ENCODE measurements around the gene ATG2A.

The ATG2A gene

GRCh38 chr11:64916775-64917662 is at the start of gene ATG2A:
ATG2A (minus strand) TSS chr11:64917209; CDS start chr11:64917135, 74 bp downstream.
- peak; percentile 100 for DNase-seq (ENCODE audit: low spot score)

- no peak for DNase-seq (ENCODE audit: low spot score)
Measured at GRCh38 chr11:64963072-64963631, 46.1 kb upstream of the ATG2A start.

GRCh38 chr11:64960719-64961118 is 43.7 kb upstream of the ATG2A start:
- DNase-seq (ENCODE audit: low spot score) = no peak

- DNase-seq (ENCODE audit: low spot score) = no peak
Measured at GRCh38 chr11:64959498-64959897, 42.5 kb upstream of the ATG2A start.

GRCh38 chr11:64954201-64954600 is 37.2 kb upstream of the ATG2A start:
- DNase-seq (ENCODE audit: low spot score) = no peak

GRCh38 chr11:64951529-64951928 is 34.5 kb upstream of the ATG2A start:
- DNase-seq (ENCODE audit: low spot score) = no peak

GRCh38 chr11:64947208-64947814 is 30.3 kb upstream of the ATG2A start:
- DNase-seq (ENCODE audit: low spot score) = no peak

- DNase-seq (ENCODE audit: low spot score) = peak; percentile 10
Measured at GRCh38 chr11:64936539-64936938, 19.5 kb upstream of the ATG2A start.

GRCh38 chr11:64935359-64936081 is 18.5 kb upstream of the ATG2A start, which contains the start of gene GPHA2:
GPHA2 (minus strand) TSS chr11:64935893; CDS start chr11:64935460, 433 bp downstream.
- no peak for DNase-seq (ENCODE audit: low spot score)

GRCh38 chr11:64934682-64935358 is 17.8 kb upstream of the ATG2A start:
- no peak for DNase-seq (ENCODE audit: low spot score)

GRCh38 chr11:64933935-64934681 is 17.1 kb upstream of the ATG2A start:
- no peak for DNase-seq (ENCODE audit: low spot score)

GRCh38 chr11:64933213-64933934 is 16.4 kb upstream of the ATG2A start:
- DNase-seq (ENCODE audit: low spot score) = no peak

- DNase-seq (ENCODE audit: low spot score) = no peak
Measured at GRCh38 chr11:64932324-64932723, 15.3 kb upstream of the ATG2A start.

GRCh38 chr11:64931290-64931689 is 14.3 kb upstream of the ATG2A start:
- DNase-seq (ENCODE audit: low spot score) = no peak

GRCh38 chr11:64930340-64930739 is 13.3 kb upstream of the ATG2A start:
- DNase-seq (ENCODE audit: low spot score) = no peak

GRCh38 chr11:64929625-64930024 is 12.6 kb upstream of the ATG2A start:
- no peak for DNase-seq (ENCODE audit: low spot score)

- DNase-seq (ENCODE audit: low spot score) = no peak
Measured at GRCh38 chr11:64928957-64929356, 11.9 kb upstream of the ATG2A start.

- DNase-seq (ENCODE audit: low spot score) = no peak
Measured at GRCh38 chr11:64926689-64927088, 9.7 kb upstream of the ATG2A start.

- DNase-seq (ENCODE audit: low spot score) = no peak
Measured at GRCh38 chr11:64925536-64926436, 8.8 kb upstream of the ATG2A start.
